Activated CD4-positive, alpha-beta T cell treated with anti-CD3 and anti-CD28 coated beads, Interleukin-2, amount 50 U/mL, for 1 hour (primary cell): Measurements from ENCODE around the gene HOXA11.

Source experiments
- DNase-seq: peaks from one replicate; pipeline ENCODE4 v3.0.0-alpha.2; 2020

The HOXA11 gene

DNA sequence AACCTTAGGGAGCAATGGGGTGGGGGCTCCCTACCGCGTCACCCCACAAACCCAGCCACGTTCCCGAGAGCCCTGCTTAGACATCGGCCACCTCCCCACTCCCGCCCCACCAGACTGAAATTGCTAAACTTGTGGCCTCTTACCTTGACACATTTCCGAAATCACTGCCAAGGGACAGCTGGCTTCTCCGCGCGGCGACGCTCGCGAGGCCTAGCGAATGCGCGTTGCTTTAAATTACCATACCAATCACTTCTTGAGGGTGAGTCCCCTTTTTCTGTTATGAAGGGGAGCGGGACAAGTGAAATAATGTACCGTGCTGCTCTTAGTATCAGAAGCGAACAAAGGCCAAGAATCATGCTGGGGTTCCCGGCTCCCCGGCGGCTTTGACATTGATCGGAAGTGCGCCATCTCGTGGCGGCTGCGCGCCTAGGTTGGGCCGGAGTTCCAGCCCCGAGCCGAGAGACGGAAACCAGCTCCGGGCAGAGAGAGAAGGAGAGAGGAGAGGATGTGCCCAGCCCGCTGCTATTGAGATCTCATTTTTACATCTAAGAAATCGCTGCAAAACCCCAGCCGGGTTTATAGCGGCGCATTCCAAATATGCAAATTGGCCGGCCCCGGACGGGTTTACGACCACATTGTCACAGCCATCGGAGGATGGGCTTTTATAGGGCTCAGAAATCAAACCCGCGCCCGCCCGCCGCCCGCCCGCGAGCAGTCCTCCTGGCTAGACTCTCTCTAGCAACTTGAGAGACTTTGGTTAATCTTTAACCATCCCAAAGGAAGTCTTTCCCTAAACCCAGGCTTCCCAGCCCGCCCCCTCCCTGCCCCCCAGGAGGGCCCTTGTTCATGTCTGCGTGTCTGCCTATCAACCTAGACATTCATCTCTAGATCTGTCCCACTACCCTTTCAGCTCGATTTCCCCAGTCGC lies 5.3 kb downstream of the HOXA11 start:
- peak; percentile 62 for DNase-seq

DNA sequence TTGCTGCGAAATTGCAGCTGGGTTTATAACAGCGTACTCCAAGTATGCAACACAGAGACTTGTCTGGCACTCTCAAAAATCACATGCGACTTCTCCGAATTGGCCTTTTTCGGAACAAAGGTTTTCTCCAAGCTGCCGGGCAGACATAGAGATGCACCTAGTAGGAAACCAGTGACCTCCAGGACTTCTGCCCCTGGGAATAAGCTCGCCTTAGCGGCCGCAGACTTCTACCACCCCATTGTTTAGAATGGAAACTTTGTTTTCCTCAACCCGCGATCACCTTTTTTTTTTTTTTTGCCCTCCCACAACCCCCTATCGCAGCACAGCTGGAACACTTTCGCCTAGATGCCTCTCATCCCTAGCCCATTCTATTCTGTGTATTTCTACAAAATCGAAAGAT lies 6.0 kb downstream of the HOXA11 start:
- DNase-seq, result no peak

DNA sequence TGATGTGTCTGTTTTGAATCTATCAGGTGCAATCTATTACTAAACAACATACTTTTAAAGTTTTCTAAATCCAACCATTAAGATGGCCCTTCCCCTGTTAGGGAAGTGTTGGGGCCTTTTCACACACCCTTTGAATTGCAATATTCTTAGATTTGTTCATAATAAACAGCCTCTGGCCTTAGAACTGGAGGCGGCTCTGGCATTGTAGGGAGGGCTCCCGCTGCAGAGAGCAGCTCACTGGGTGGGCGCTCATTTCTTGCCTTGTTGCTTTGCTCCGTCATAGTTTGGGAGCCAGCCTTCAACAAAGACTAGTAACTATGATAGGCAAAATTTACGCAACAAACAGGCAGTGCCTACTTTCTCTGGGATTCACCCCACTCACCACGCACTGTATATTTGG lies 6.7 kb downstream of the HOXA11 start:
- no peak for DNase-seq

DNA sequence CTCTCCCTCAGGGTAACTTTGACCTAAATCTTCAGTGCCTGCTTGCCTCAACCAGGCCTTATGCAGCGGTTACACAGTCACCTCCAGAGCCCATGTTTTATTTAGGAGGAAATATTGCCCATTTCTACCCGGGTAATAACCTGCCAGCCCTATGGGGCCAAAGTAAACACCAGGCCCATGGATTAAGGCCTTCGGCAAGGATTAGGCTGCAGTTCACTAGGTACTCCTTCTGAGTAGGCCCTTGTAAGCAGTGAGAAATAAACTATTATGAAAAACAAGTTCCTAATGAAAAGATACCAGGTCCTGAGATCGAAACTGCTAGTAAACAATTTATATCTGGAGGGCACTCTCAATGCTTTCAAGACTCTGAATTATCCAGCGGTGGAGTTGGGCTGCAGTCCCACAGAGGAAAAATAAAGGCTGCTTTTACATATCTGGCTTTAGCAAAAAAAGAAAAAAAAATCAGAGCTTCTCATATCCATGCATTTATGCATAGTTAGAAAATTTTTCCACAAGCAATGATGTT lies 7.2 kb downstream of the HOXA11 start:
- DNase-seq, result no peak

DNA sequence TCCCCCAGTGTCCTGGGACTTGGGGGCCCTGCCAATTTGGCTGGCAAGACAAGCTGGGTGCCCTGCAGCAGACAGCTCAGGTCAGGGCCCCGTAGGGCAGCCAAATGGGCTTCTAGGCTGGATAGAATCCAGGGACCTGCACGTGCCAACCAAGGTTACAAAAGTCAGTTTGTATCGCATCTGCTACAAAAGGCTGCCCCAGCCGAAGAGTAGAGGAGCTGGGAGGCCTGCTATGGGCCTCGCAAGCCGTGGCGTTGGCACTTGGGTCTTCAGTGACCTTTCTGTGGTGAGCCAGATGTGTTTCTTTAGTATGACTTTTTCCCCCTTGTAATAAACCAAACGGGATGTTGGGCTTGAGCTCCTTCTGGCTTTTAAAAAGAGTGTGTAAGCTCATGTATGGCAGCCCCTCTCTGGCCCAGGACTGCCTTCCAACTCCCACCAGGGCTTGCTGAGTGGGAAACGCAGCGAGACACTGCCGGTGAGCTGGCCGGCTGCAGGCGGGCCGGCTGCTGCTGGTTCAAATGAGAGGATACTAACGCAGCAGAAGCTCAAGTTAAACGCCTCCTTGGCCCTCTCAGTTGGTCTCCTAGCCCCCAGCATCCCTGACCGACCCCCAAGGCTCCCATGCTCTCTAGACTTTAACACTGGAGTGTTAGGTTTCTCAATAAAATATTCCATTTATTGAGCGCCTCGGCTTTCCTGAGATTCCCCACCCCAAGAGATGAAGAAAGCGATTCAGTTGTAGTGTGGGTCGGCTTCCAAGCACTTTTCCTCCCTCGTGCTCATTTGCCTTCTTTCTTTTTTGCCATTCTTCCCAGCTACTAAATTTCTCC lies 7.9 kb downstream of the HOXA11 start:
- DNase-seq, result no peak

DNA sequence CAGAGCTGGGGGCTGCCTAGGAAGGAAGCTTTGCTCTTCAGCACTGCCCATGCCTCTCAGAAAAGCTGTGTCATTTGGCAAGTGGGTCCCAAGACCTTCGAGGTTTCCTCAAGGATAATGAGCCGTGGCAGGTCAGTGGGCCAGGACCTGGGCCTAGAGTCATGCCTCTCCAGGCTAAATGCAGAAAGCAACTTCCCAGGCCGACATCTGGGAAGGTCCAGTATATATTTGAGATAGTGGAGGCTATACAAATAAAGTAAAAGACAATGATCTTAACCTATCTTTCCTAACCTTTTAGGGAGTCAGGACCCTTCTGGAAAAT lies 8.5 kb downstream of the HOXA11 start:
- no peak for DNase-seq

DNA sequence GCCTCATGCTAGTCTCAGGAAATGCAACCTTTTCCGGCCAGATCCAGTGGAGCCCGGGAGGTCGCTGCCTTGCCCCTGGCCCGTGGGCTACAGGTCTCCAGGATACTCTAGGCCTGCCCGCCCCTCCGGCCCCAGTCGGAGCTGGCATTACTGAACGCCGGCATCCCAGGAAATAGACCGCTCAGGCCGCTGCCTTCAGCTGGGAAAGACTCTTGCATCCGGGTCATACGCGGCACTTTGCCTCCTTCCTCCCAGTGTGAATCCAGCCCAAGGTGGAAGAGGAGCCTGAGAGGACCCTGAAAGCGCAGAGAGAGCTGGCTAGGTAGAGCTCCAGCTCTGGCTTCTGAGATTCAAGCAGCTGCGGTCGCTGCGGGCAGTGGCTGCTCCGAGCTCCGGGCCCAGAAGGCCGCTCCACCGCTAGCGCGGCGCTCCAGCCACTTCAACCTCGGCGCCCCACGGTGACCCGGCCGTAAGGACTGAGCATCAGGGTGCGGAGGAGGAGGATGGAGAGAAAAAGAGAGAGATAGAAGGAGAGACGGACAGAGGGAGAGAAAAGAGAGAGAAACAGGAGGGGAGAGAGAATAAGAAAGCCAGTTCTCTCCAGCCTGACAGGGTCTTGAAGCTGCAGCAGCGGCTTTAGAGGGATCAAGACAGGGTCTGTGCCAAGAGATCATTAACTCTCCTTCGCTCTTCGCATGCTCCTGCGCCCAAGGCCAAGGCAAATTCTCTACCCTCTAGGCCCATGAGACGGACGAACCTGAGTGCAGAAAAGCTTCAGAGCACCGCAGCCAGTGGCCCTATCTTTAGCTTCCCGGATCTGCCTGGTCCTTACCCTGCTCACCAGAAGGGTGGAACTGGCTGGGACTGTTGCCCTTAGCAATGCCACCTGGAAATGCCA lies 9.2 kb downstream of the HOXA11 start:
- DNase-seq, result no peak

DNA sequence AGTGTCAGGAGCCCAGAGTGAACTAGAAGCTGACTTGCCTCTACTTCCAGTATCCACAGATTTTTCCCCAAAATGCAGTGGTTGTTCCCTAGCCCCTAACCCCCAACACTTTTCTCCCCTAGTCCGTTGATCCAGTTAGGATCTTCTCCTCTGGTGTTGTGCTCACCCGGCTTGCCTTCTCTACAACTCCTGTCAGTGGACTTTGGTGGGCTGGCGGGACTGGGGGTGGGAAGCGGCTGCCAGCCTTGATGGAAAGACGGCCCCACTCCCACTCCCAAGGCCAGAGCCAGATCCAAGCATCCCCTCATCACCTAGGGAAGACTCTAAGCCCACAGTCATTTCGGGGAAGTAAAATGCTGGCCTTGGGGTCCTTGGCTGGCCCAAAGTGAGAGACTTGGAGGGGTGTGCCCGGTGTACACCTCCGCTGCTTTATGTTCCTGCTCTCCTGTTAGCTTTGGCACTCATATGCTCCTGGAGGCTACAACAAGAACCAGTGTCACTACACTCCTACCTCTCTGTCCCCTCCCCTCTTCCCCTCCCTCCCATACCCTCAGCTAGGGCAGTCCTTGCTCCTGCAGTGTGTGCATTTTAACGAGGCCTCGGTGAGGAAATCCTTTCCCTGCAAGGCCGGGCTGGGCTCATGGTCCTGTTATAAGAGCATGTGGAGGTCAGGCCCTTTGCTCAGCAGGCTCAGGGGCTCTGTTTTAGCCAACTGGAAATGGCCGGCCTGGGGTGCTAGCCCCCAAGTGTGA lies 10.0 kb downstream of the HOXA11 start:
- no peak for DNase-seq

DNA sequence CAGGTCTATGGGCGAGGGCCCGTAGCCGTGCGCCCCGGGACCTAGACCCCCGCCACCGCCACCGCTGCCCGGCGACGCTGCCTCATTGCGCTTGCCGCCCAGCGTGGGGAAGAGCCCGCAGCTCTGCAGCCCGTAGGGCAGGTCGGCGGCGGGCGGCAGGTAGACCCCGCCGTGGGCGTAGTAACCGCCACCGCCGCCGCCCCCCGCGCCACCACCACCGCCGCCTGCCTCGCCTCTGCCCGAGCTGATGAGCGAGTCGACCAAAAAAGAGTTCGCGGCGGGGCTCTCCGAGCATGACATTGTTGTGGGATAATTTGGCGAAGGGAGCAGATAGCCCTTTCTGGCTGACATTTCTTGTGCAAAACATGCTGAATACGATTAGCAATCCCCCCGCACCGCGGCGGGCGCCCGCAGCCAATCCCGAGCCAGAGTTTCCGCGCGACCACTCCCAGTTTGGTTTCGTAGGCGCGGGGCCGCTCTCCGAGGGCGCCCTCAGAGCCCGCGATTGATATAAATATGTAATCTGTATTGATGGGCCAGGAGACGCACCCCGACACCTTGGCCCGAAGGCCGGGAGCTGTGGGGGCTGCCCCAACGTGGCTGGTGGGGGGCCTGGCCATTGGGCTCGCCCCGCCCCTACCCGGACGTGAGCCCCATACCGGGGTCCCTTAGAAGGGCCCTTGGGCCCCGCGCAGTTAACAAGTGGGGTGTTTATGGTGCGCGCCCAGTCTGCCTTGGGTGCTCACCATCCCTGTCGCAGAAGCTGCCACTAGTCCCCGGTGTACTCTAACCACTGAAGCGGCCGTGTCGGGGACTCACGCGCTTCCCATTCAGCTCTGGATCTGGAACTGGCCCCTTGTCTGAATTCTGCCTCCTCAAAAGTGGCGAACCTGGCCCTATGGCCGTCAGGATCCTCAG lies 10.8 kb downstream of the HOXA11 start, which contains the start of gene HOXA10:
Gene HOXA10 (minus strand): TSS at position 365 of the 918 bp plus-strand sequence. CDS start 14 bp downstream, at position 351.
- no peak for DNase-seq

DNA sequence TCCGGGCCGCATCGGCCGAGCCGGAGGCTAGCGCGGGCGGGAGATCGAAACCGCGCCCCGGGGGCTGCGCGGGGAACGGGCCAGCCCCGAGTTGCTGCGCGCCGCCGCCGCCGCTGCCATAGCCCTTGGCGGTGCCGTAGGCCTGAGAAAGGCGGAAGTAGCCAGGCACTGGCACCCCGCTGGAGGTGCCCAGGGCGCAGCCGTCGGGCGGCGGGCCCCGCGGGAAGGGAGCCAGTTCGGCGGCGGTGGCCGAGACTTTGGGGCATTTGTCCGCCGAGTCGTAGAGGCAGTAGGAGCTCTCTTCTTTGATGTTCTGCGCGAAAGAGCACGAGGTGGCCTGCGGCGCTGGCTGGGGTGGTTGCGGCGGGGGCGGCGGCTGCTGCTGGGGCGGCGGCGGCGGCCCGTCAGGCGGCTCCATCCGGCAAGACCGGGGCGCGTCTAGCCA lies 11.5 kb downstream of the HOXA11 start:
- DNase-seq, result no peak

DNA sequence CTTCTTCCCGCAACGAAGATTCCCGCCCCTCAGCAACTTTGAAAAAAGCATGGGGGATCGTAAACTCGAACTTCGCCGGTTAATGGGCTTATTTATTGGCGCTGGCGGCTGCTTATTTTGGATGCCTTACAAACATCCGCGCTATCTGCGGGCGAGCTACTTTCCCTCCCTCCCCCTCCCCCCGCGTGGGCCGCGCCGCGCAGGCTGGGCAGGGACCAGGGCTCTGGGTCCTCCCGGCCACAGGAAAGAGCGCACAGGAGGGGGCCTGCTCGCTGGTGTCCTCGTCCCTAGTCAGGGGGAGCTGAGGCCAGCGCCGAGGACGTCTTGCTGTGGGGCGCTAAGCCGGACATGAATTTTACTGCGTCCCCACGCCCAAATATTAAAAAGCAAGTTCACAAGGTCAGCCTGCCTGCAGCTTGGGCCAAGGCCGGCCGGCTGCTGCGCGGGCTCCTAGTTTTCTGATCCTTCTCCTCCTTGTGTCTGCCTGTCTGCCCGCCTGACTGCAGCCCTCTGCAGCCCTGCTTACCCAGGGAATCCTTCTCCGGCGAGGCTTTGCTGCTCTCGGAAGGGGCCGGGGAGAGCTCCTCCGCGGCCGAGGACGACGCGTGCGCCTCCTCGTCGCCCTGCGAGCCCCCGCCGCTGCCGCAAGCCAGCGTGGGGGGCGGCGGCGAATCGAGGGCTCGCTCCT lies 12.1 kb downstream of the HOXA11 start:
- DNase-seq, result no peak

DNA sequence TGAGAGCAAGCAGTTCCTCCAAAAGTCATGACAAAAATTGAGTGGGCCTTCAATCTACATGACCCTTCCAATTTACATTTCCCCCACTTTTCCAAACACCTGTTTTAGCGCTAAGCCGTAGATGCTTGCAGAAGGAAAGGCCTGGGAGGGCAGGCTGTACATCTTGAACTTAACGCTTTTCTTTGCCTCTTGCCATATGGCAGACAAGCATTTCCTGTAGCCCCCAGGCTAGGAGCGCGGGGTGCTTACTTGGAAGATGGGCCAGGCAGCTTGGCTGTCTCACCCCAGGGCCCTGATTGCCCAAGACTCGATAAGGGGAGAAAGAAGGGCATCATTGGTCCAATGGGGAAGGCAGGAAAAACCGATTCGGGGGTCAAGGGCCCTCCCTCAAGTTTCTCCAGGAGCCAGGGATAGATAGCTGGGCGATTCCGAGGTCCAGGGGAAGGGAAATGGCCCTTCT lies 12.7 kb downstream of the HOXA11 start:
- no peak for DNase-seq

DNA sequence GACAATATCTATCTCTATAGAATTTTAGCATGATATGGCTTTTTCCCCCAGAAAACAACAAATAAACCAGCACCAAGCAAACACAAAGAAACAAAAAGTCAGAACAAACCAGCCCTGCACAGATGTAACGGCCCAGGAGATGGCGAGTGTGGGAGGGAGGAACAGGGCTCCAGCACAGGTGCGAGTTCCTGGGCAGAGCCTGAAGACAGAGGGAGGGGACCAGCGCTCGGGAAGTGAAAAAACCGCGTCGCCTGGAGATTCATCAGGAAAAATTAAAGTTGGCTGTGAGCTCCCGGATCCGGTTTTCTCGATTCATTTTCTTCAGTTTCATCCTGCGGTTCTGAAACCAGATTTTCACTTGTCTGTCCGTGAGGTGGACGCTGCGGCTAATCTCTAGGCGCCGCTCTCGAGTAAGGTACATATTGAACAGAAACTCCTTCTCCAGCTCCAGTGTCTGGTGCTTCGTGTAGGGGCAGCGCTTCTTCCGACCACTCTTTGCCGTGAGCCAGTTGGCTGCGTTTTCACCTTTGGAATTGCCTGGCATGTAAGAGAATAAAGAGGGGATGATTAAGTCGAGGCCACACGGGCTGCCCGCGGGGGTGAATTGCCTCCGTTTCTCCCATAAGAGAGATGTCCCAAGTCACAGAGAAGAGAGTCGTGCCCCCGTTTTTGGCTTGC lies 13.3 kb downstream of the HOXA11 start:
- no peak for DNase-seq

DNA sequence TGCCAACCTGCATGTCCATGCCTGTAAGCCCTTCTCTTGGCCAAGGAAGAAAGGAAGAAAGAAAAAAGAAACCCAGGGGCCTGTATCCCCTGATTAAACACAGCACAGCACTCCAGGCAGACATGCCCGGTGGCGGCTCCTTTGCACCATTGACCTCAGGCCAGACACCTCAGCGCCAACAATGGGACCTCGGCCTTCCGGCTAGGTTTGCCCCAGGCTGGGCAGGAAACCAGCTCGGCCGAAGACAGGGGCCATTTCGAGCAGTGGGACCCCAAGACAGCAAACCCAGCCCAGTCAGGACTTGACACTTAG lies 13.8 kb downstream of the HOXA11 start:
- DNase-seq, result no peak

DNA sequence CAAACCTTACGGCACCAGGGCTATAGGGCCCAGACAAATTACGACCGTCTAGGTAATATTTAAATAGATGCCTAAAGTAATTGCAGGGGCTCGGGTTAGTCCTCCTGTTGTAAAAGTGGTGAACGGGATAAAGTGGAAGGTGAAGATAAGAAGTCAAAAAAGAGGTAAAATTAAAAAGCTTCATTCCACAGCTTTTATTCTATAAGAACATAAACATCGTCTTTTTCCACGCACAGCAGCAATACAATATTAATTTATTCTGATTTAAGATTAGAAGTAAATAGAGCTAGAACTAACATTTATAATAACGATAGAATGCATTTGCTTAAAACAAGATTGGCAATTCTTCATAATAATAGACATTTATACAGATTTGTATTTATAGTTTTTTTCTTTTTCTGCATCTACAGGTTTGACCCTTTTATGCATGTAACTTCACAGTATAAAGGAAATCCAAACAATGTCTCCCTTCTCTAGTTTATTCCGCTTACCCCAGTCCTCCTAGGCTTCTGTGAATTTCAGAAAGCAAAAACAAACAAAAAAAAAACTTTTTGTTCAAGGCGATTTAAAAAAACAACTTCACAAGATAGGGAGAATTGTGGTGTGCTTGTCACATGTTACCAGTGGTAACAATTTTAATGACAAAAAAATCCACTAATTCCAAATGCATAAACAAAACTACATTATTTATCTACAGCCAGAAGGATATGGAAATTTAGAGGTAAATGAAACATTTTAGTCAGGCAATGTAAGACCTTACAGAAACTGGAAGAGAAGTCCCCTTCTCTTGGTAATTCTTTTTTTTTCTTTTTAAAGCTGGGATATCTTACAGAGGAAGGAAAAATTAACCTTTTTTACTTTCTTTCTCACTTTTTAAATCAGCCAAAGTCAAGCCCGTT lies 14.4 kb downstream of the HOXA11 start:
- no peak for DNase-seq

DNA sequence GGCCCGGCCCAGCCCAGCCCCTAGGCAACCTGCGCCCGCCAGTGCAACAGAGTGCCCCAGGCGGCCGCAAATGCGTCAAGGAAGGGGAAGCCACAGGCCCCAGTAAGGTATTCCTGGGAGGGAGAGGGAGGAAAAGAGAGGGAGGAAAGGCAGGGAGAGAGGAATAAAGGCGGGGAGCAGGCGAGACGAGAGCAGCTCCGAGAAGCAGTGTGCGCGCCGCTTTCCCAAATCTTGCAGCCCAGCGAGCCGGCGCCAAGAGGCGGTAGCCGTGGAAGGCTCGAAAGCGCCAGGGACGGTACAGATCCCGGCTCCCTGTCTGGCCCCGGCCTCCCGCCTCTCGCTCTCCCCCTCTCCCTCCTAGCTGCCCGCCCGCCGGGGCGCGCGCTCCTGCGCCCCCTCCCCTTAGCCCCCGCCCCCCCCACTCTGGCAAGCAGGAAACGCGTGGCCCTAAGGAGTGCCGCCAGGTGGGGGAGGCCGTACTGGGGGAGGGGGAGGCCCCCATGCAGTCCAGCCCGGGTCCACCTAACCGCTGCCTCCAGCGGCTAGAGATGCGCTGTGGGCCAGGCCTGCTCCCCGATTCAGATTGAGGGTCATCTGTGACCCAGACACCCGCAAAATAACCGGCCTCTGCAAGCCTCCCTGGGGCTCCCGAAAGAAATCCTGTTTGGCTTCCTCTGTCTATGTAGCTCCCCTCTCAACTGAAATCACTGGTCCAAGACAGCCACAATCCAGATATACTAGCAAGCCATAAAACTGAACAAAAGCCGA lies 15.2 kb downstream of the HOXA11 start:
- no peak for DNase-seq

DNA sequence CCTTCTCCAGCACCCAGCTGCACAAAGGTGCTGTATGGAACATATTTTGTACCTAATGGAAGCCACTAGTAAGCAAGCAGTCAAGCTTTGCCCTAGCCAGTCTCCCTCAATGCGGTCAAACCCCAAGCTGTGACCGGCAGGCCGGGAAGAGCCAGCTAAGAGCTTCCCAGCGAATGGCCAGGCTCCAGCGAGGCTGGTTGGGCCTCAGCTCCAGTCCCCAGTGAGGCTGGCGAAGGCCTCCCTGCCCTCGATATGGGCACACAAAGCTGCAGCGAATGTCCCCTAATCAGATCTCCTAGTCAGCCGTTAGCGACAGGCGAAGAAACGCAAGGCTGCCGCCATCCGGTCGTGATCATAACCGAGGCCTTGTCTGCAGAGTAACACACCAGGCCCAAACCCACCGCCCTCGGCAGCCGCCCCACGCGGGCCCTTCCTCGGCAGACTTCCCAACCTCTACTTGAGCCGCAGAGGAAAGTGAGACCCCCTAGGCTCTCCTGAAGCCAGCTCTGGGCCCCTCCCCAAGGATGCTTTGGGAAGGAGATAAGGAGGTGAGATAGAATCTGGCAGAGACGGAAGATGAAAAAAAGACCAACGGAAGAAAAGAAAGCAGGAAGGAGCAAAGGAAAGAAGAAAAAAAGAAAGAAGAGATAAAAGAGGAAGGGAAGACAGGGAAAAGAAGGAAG lies 16.6 kb downstream of the HOXA11 start:
- no peak for DNase-seq
